ENCODE measurements around the gene CATSPER1.
"Not testable (repeated sequence)": the region's sequence is repeated elsewhere in the genome, so short reads cannot be mapped to it uniquely, and the experiment has no call there.

The CATSPER1 gene

GRCh38 chr11:66020212-66020611 is 6.1 kb downstream of the CATSPER1 start:
- DNase-seq, result no peak

- DNase-seq, result no peak
Observed at GRCh38 chr11:66017321-66017720, 9.0 kb downstream of the CATSPER1 start.

DNA sequence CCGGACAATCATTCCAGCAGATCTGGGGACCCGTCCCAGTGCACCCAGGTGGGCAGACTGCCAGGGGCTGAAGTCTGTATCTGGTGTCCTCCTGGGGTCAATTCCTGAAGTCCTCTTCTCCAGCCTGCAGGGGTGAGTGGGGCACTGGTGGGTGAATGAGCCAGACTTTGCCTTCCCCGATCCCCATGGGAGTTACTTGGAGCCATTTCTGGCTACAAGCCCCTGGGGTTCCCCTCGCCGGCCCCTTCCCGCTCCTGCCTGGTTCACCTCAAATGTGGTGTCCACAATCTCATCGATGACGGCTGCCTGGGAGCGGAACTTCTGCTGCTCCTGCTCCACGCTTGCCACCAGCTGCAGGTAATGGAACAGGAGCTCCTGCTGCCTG is 9.5 kb downstream of the CATSPER1 start:
- DNase-seq, result no peak

DNA sequence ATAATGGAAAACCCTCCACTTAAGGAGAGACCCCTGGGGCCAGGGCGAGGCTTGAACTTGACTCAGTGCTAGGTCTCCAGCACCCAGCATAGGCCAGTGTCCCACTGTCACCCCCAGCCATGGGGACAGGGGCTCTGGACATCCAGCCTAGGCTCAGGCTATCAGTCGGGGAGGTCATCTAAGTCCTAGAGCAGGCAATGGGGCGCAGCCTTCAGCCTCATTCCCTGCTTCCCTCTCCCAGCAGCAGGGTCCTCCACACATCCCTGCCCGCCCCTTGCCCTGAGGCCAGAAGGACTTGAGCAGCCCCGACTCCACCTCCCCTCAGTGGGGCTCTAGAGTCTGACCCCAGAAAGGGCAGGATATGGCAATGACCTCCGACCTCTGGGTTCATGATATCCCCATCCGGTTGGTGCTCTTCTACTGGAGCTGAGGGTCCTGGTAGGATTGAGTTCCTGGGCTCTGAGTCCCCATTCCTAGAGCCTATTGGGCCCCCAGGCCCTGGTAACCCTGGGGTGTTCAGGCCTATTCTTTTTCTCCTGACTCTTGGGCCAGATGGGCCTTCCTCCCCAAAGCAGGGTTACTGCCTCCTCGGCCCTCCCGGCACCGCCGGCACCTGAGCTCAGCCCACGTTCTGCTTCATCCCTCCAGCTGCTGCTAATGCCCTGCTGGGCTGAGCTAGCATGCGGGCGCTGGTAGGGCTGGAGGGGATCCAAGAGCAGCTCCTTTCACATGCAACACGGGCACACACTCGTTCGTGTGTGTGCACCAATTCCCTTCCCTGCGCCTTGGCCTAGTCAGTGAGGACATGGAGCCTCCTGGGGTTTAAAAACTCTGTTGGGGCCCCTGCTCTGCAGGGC is 10.1 kb downstream of the CATSPER1 start:
- no peak for DNase-seq

GRCh38 chr11:66015454-66015881 is 10.8 kb downstream of the CATSPER1 start:
- no peak for DNase-seq

DNA sequence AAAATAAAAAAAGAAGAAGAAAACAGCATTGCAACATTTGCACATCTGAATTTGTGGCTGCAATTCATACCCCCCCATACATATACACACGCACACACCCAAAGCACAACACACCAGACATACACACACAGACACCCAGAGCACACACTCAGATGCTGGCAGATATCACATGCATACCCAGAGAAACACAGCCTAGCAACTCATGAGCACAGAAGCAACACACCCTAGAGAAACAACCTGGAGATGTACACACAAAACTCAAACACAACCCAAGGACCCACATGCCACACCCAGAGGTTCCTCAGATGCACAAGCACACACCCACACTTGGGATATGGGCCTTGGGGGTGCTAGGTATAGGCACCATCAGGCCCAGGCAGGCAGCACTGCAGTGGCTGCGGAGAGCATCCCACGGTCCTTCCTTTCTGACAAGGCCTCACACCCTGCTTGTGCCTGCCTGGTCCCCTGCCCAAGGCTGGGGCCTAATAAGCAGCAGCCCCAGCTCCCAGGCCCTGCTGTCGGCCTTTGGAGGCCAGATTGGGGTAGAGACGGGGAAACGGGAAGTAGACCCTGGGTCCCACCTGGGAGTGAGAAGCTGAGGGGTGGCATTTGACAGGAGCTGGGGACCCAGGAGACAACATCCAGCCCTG is 11.3 kb downstream of the CATSPER1 start:
- no peak for DNase-seq

DNA sequence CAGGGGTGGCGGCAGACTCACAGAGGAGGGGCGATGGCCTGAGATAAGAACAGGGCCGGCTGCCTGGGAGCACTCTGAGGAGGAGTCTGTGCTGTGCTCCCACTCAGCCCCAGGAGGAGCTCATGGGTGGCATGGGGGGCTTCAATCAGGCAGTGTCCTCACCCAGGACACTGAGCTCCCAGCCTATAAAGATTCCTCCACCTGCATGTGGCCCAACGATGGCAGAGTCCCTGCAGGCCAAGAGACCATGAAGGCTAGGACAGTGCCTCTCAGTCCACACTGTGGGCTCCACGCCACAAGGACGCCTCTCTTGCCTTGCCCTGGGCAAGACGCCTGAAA is 12.5 kb downstream of the CATSPER1 start:
- DNase-seq, result no peak

- DNase-seq, result no peak
Observed at GRCh38 chr11:66012946-66013761, 13.1 kb downstream of the CATSPER1 start.

GRCh38 chr11:66012371-66012945 is 13.8 kb downstream of the CATSPER1 start:
- DNase-seq, result no peak

DNA sequence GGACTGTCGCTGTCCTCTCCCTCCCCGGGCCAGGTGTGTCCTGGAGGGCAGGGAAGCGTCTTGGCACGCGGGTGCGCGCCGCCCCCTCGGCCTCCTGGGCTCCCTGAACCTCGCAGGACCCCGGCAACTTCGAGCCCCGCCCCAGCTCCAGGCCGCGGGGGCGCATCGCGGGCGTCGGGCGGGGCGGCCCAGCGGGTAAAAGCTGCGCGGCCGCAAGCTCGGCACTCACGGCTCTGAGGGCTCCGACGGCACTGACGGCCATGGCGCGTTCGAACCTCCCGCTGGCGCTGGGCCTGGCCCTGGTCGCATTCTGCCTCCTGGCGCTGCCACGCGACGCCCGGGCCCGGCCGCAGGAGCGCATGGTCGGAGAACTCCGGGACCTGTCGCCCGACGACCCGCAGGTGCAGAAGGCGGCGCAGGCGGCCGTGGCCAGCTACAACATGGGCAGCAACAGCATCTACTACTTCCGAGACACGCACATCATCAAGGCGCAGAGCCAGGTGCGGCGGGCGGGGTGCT is 14.4 kb downstream of the CATSPER1 start, which contains the start of gene CST6:
Gene CST6, plus strand, starts transcription at position 224 of the 519 bp plus-strand sequence. Its CDS starts 37 bp downstream, at position 261.
- no peak for DNase-seq

- no peak for DNase-seq
Observed at GRCh38 chr11:66011239-66011784, 15.0 kb downstream of the CATSPER1 start.

DNA sequence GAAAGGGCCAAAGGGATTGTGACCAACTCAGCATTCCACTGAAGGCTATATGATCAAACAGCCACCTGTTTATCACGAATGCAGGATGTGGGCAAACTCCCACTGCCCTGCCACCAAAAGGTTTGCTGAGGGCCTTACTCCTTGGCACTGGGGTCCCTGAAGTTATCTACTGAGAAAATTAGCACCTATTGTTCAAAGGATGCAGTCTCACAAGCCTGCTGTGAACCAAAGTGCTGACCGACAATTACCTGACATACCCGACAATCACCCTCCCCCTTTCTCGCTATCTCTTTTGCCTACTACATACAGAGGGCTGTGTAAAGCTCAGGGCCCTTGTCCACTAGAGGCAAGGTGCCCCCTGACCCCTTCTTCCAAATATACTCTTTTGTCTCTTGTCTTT is 16.2 kb downstream of the CATSPER1 start:
- not testable (repeated sequence) for DNase-seq

- DNase-seq, result no peak
Observed at GRCh38 chr11:66008468-66009101, 17.7 kb downstream of the CATSPER1 start.

DNA sequence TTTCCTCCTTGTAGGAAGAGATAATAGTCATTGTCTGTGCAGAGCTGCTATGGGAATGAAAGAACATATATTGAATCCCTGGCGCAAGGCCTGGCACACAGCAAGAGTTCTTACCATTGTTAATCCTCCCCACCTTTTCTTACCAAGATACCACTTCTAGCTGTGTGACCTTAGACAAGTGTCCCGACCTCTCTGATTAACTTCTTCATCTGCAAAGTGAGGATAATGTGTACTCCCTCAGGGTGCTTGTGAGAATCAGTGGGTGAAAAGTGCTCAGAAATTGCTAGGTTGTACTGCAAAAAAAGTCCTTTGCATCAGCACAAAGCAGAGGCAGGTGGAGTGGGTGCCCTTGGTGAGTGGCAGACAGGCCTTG is 18.2 kb downstream of the CATSPER1 start:
- DNase-seq, result no peak

DNA sequence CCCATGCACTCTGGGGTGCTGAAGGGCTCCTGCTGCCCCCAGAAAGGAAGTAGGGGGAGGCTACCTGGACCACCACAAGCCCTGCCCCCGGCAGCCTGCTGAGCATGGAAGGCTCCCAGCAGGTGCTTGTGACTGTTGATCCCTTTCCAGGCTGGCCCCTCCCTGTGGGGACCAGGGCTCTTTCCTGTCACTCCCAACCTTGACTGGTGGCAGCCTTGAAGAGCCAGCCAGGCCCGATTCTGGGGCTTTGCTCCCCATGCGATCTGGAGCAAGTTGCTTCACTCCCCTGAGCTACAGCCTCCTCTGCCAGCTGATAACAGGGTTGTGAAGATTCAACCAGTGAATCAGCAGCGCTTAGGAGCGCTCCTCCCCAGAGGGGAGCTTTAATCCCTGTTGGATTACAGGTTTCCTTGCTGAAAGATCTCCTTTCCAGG is 19.1 kb downstream of the CATSPER1 start:
- no peak for DNase-seq

DNA sequence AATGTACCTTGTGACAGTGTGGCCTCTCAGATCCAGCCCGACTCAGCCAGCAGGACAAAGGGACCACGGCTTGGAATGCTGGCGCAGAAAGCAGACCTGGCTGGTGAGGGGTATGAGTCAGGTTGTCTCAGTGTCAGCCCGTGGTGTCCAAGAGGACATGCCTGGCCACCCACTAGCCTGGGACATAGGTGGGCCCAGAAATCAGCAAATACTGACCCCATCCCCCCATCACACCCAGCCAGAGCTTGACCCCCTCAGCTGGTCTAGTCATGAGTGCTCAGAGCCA is 19.4 kb downstream of the CATSPER1 start:
- no peak for DNase-seq

GRCh38 chr11:66006134-66006890 is 20.0 kb downstream of the CATSPER1 start:
- DNase-seq, result no peak

- DNase-seq, result no peak
Observed at GRCh38 chr11:66004186-66004585, 22.1 kb downstream of the CATSPER1 start.

DNA sequence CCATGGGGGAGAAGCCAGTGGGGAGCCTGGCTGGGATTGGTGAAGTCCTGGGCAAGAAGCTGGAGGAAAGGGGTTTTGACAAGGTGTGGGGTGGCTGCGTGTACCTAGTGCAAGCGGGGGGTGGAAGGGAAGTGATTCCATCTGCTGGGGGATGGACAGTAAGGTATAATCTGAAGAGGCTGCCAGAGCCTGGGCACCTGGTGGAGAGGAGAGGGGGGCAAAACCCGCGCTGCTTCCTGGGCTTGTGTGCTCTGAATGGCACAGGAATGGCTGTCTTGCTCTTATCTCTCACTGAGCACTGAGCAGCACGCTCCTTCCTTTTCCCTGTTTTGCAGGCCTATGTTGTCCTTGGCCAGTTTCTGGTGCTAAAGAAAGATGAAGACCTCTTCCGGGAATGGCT is 23.0 kb downstream of the CATSPER1 start:
- no peak for DNase-seq

DNA sequence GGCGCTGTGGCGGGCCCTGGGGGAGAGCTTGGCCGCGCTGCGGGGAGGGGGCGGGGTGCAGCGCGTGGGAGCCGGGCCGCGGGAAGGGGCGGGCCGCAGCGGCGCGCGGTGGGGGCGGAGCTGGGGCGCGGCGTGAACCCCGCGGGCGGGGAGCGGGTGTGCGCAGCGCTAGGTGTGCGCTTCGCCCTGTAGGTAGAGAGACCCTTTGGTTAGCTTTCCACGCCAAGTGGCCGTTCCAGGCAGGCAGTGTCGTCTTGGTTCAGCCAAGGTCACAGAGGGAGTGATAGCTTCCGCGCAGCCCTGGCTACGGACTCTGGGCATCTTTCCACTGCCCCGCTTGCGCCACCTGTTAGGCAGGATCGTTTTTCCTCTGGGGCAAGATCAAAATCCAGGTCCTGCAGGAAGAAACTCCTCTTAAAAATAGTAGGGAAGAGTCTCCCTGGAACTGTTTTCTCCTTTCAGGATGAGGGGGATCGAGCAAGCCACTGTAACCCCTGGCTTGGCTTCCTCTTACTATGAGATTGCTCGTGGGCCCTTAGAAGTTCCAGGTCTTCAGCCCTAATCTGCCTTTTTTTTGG is 23.5 kb downstream of the CATSPER1 start:
- DNase-seq, result no peak
